ENCODE data around the gene SLAMF9.
A peak's percentile ranks its signal among the peaks of the same experiment; 100 is the strongest.

Gene SLAMF9

GRCh38 chr1:159946242-159947187, 7.5 kb downstream of the SLAMF9 start:
- DNase-seq (ENCODE audit: low read depth in 3 of 3, low spot score in 1 of 3) = no peak

- peak in 2 of 3 donors; percentile 40 to 64 for DNase-seq (ENCODE audit: low read depth in 3 of 3, low spot score in 1 of 3)
These were observed 8.4 kb downstream of the SLAMF9 start, which contains the start of gene IGSF9 for GRCh38 chr1:159945483-159946241. Gene IGSF9, minus strand, starts transcription at chr1:159945613. Its CDS starts 2,159 bp downstream, at chr1:159943454.

- no peak for DNase-seq (ENCODE audit: low read depth in 3 of 3, low spot score in 1 of 3)
These were observed 9.2 kb downstream of the SLAMF9 start for GRCh38 chr1:159944623-159945455.

- no peak for DNase-seq (ENCODE audit: low read depth in 3 of 3, low spot score in 1 of 3)
These were observed 10.0 kb downstream of the SLAMF9 start for GRCh38 chr1:159943908-159944622.

GRCh38 chr1:159943278-159943640, 10.8 kb downstream of the SLAMF9 start:
- DNase-seq (ENCODE audit: low read depth in 3 of 3, low spot score in 1 of 3) = no peak

- DNase-seq (ENCODE audit: low read depth in 3 of 3, low spot score in 1 of 3) = no peak
These were observed 11.3 kb downstream of the SLAMF9 start for GRCh38 chr1:159942632-159943277.

GRCh38 chr1:159941591-159942560, 12.2 kb downstream of the SLAMF9 start:
- no peak for DNase-seq (ENCODE audit: low read depth in 3 of 3, low spot score in 1 of 3)

- no peak for DNase-seq (ENCODE audit: low read depth in 3 of 3, low spot score in 1 of 3)
These were observed 12.9 kb downstream of the SLAMF9 start for GRCh38 chr1:159941141-159941540.

- no peak for DNase-seq (ENCODE audit: low read depth in 3 of 3, low spot score in 1 of 3)
These were observed 13.9 kb downstream of the SLAMF9 start for GRCh38 chr1:159940006-159940620.

- no peak for DNase-seq (ENCODE audit: low read depth in 3 of 3, low spot score in 1 of 3)
These were observed 14.4 kb downstream of the SLAMF9 start for GRCh38 chr1:159939678-159940002.

GRCh38 chr1:159938905-159939677, 14.9 kb downstream of the SLAMF9 start:
- no peak for DNase-seq (ENCODE audit: low read depth in 3 of 3, low spot score in 1 of 3)

- no peak for DNase-seq (ENCODE audit: low read depth in 3 of 3, low spot score in 1 of 3)
These were observed 15.7 kb downstream of the SLAMF9 start for GRCh38 chr1:159938211-159938852.

GRCh38 chr1:159937054-159937750, 16.8 kb downstream of the SLAMF9 start:
- no peak for DNase-seq (ENCODE audit: low read depth in 3 of 3, low spot score in 1 of 3)

- peak; percentile 54 to 90 (median 64) for DNase-seq (ENCODE audit: low read depth in 3 of 3, low spot score in 1 of 3)
These were observed 17.6 kb downstream of the SLAMF9 start for GRCh38 chr1:159936273-159936904.

- DNase-seq (ENCODE audit: low read depth in 3 of 3, low spot score in 1 of 3) = no peak
These were observed 18.2 kb downstream of the SLAMF9 start for GRCh38 chr1:159935719-159936272.

- DNase-seq (ENCODE audit: low read depth in 3 of 3, low spot score in 1 of 3) = no peak
These were observed 18.7 kb downstream of the SLAMF9 start for GRCh38 chr1:159935305-159935704.
